ENCODE data around the gene MCF2L2.

- TF ChIP-seq CTCF (conservative IDR thresholded peaks at IDR 0.05): no peak
- TF ChIP-seq EZH2 (IDR thresholded peaks at IDR 0.05; ENCODE audit: low read depth): no peak
Measured at GRCh38 chr3:183306798-183307671, 121.4 kb downstream of the MCF2L2 start.
